Muscle of arm (tissue), 12 donors: ENCODE measurements around the gene MTF1. TPM values are rescaled to one million over a fixed set of nuclear protein-coding genes. Genes with fewer than 3 reads are reported as not detected.

Source experiments
- DNase-seq: peaks from one replicate; pipeline ENCODE4 v3.0.0-alpha.2; 2013
- polyA plus RNA-seq, 12 donors: library from polyadenylated mRNA; unstranded; fragments of 120-200 nt; gene quantifications; one replicate each; pipeline ENCODE4 v1.2.1, GENCODE V29; 2013; ENCODE audit not compliant: insufficient read length in 12 of 12

Gene MTF1
- polyA plus RNA-seq, 12 donors = 5.3 to 12.8 (median 6.8) TPM; not detected in 1

DNA sequence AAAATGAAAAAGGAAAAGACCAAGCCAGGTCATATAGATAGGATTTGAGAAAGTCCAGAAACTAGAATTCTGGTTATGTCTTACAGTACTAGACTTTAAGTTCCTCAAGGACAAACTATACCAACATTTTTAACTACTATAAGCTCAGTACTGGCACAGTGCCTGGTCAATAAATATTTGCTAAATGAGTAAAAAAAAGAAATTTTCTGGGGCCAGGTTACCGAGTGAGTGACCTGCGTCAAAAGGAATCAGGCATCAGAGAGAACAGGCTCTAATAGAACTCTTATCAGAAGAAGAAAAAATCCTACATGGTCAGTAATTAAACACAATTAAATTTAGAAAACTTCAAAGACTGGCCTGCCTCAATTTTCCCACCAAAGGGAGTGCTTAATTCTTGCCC lies 27.6 kb downstream of the MTF1 start:
- DNase-seq = no peak

DNA sequence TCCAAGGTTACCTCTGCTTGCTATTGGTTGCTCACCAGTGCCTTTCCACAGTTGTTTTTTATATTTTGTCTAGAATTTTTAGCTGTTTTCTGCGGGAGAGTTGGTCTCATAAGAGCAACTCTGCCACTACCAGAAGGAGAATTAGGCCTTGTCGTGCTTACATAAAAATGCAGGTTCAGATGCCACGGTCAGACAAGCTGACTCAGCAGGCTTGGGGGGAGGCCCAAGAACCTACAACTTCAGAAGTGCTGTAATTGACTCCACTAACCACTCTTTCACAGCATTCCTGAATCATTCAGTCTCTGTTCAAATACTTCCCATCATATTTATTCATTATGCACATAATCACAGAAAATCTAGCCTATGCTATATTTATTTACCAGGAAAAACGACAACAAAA lies 28.3 kb downstream of the MTF1 start:
- DNase-seq = no peak

GRCh38 chr1:37828410-37829074 lies 30.9 kb downstream of the MTF1 start:
- no peak for DNase-seq

- DNase-seq = no peak
Observed at GRCh38 chr1:37825506-37825905, 33.9 kb downstream of the MTF1 start.

- DNase-seq = no peak
Observed at GRCh38 chr1:37824001-37824400, 35.4 kb downstream of the MTF1 start.

GRCh38 chr1:37822906-37823815 lies 36.2 kb downstream of the MTF1 start:
- no peak for DNase-seq

DNA sequence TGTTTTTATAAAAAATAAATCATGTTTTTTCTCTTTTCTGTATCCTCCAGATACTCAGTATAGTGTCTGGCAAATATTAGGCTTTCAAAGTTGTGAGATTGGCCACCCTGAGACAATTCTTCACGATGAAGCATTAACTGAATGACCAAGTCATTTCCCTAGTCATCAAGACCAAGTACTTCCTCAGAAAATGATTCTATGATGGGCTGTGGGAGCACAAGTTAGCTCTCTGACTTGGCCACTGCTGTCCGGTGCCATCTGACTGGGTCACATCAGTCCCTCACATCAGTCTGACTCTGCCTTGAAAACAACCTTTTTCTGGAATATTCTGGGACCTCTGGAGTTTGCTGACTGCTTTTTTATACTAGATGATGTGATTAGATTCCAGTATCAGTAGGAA lies 37.9 kb downstream of the MTF1 start:
- DNase-seq = no peak

DNA sequence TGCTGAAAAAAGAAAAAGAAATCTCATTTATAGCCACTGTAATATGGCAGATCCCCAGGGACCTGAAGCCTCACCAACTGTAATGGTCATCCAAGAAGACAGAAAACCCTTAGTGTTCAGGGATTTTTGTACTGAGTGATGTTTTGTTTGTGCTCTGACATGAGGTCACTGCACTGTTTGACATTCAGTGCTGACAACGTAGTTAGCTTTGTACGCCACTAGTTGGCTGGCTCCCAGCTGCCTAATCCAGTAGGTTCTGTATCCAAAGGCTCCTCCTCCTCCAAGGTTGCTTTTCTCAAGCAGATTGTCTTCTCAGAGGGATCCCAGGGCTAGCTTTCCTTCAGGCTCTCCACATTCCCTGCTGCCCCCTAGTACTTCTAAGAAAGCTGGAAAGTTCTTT lies 41.9 kb downstream of the MTF1 start:
- DNase-seq = no peak

GRCh38 chr1:37814252-37814651 lies 45.1 kb downstream of the MTF1 start:
- DNase-seq = peak; percentile 21

- DNase-seq = peak; percentile 34
Observed at GRCh38 chr1:37813529-37814145, 45.8 kb downstream of the MTF1 start.

DNA sequence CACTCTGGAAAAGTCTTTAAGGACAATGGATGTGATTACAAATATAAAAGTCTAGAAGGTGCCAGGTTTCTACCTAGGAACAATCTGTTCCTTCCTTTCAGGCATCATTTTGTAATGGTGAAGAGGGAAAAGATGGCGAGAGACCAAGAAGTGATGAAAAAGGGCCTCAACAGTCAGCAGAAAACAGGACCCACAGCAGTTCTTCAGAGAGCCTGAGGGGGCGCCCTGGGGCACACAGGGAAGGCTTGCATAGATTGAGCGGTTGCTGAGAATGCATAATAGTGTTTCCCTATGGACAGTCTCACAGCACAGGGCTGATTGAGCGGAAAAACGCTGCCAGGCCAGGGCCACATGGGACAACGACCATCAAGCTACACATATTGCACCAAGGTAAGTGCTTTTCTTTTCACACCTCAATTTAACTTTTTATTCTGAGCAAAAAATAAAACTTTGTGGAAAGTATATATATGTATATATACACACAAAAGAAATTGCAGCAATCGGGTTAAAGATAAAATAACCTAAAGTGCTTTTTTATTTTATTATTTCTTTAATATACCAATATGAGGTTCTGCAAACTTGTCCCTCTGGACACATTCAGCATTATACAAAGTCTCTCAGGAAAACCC lies 48.3 kb downstream of the MTF1 start:
- peak; percentile 62 for DNase-seq

DNA sequence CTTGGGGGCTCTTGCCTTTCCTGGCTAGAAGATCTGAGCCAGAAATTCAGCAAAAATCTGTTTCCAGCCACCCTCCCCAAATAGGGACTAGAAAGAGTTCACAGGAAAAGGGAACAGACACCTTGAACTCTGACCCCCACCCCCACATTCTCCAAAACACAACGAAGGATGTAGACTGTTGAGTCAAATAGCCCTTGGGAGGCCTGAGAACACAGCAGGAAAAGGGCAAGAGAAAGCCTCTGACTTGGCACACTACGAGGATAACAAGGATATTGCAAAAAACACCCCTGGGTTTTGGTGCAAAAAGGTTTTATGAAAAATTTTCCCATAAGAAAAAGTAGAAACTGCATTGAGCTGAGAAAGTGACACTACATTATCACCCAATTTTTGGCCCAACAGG lies 49.5 kb downstream of the MTF1 start:
- DNase-seq = no peak

- peak; percentile 52 for DNase-seq
Observed at GRCh38 chr1:37808369-37809319, 50.7 kb downstream of the MTF1 start.

DNA sequence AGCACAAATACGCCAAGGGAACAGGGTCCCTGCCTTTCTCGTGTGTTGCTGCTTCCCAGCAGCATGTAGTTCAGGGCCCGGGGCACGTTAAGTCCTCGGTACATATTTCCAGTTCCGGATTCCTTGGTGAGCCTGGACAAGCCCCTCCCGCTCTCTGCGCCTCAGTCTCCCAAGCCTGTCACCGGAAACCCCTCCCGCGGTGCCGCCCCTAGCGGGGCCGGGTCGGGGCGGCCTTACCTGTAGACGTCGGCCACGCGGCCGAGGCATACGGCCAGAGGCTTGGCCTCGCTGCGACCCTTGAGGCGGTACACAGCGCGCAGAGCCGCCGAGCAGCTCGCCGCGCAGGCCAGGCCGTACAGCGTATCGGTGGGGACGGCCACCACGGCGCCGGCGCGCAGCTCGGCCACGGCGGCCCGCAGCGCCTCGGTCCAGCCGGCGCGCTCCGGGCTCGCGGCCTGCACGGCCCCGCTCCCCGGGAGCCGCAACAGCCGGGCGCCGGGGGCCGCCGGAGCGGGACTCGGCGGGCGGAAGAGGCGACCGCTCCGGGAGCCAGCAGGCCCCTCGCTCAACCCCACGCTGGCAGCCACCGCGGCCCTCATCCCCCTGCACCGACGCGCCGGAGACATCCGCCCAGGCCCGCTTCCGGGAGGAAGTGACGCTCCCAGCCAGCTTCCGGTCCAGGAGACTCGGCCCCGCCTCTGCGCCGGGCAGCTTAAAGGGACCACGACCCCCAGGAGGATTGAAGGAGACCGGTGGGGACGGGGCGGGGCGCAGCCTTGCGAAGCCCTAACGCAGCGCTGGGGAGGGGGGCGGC lies 51.6 kb downstream of the MTF1 start, which contains the start of the genes C1orf122 and YRDC:
TSS of gene C1orf122 (plus strand) at position 236 of the 814 bp plus-strand sequence. CDS start 615 bp downstream, outside the sequence.
TSS of gene YRDC (minus strand) at position 654 of the 814 bp plus-strand sequence. CDS start at position 626, 28 bp downstream.
- peak; percentile 94 for DNase-seq

GRCh38 chr1:37807220-37807554 lies 52.2 kb downstream of the MTF1 start:
- no peak for DNase-seq

DNA sequence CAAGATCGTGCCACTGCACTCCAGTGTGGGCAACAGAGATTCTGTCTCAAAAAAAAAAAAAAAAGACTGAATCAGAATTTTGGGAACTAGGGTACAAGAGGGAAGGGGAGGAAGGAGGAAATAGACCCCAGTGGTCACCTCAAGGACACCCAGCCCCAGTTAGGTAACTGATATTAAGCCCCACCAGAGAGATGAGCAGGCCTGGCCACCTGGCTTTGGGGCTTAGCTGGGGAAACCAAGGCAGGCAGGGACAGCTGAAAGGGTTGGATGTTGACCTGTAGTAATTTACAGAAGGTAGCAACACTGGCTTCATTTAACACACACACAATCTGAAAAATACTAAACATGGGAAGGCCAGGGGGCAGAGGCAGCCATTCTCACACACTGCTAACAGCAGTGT lies 57.0 kb downstream of the MTF1 start:
- DNase-seq = no peak

DNA sequence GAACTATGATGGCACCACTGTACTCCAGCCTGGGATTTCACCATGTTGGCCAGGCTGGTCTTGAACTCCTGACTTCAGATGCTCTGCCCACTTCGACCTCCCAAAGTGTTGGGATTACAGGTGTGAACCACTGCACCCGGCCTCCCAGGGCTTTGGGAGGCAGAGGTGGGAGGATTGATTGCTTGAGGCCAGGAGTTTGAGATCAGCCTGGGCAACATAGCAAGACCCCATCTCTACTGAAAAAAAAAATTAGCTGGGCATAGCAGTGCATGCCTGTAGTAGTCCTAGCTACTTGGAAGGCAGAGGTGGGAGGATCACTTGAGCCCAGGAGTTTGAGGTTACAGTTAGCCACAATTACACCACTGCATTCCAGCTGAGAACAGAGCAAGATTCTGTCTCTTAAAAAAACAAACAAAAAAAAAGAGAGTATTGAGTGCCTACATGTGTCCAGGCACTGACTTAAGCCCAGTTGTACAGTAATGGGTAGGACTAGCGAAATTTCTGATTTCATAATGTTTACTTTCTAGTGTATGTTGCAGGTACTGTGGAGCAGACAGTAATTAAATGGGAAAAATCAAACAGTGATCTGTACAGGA lies 61.5 kb downstream of the MTF1 start:
- no peak for DNase-seq

DNA sequence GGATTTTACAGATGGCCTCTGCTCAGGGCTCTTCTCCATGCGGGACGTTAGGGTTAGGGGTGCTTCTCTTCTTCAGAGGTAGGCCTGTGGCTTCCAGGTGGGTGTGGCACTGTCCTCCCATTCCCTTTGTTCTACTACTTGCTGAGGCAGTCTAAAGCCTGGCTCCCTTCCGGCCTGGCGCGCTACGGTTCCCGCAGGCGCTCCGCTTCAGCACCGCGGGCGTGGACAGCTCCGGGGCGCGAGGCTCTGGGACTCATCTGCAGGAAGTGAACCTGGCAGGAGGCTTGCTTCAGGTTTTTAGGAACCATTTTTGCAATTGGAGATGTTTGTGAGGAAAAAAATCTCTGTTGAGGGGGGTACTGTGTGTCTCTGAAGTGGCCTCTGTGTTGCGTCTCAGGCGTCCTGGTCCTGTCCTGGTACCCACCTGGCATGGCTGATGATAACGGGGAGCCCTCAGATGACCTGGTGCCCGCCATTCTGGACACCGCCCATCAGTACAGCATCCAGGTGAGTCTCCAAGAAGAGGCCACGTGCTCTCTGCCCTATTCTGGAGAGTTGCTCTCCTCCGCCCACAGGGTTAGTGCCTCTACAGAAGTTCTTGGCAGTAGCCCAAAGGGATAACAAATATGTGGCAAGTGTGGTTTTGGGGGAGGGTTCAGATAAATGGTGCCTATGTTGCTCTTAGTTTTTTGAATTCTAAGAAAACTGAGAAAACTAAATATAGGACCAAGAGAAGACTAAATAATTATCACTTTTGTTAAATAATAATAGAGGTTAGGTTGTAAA lies 63.9 kb downstream of the MTF1 start:
- DNase-seq = peak; percentile 65
